ENCODE measurements around the gene DSCAM.
"Not testable (repeated sequence)": the region's sequence is repeated elsewhere in the genome, so short reads cannot be mapped to it uniquely, and the experiment has no call there.

The DSCAM gene

DNA sequence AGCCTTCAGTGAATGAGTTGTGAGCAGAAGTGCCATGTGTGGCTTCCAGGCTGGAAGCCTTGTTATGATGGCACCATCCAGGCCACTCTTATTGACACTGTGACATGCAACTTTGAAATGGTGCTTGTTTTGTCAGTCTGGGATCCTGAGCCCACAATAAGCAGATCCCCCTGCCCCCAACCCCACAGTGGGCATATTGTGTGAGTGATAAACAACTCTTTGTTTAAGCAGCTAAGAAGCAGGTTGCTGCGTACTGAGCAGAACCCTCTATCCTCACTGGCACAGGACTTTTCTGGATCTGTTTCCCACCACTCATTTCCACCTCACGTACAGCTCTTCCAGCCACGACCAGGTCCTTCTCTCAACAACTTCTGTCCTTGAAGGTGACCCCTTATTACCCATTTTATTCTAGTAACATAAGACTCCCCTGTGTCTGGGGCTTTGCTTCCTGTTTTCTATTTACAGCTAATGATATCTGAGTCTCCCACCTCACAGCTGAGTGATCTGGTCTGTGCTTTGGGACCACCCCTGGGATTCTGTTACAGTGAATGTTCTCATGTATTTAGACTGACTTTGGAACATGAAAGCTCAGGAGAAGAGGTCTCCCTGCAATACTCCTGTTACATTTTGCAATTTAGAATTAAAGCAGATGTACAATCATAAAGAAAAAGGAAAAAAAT lies 604.2 kb downstream of the DSCAM start:
- DNase-seq (ENCODE audit: low spot score) = peak; percentile 17

DNA sequence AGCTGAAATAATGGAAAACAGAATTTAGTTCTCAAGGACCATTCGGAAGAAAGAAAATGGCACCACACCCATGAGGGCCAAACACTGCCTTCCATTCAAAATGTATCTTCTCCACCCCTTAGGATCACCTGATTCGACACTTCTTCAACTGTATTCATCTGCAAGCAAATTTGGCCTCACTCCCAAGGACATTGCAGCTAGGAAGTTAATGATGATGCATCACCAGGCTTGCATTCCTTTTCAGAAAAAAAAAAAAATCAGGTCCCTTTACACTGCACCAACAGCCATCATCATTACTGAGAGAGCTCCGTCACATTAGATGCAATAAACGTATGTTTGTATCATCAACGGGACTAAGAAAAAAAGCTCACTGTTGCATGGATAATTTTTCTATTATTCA lies 611.4 kb downstream of the DSCAM start:
- DNase-seq (ENCODE audit: low spot score) = no peak

DNA sequence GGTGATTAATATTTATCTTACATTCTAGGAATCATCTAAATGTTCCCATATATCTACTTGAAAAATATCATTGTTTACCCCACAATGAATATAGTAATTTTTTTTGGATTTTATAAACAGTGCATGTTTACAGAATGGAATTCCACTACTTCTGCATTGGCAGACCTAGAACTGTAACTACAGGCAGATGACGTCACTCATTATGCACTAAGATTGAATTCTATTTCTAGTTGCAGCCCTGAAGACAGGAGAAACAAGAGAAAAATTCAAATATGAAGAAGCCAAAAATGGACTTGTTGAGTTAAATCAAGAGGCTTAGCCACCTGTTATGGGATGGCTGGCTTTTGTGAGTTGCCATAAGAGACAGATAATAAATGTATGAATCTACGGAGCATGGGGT lies 615.0 kb downstream of the DSCAM start:
- no peak for DNase-seq (ENCODE audit: low spot score)

DNA sequence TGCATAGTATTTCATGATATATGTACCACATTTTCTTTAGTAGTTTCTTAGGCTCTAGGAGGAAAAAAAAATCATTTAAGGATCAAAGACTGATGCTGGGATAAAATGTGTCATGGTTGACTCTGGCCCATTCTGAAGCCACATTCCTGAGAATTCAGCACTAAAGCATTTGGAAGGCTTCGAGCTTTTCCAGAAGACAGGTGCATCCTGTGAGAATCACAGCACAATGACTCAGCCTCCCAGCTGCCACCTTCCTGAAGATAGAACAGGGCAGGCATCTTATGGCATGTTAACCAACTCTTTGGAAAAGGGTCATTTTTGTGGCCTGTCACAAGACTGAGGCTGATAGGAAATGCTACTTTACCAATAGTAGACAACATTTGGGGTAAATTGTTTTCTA lies 619.9 kb downstream of the DSCAM start:
- no peak for DNase-seq (ENCODE audit: low spot score)

DNA sequence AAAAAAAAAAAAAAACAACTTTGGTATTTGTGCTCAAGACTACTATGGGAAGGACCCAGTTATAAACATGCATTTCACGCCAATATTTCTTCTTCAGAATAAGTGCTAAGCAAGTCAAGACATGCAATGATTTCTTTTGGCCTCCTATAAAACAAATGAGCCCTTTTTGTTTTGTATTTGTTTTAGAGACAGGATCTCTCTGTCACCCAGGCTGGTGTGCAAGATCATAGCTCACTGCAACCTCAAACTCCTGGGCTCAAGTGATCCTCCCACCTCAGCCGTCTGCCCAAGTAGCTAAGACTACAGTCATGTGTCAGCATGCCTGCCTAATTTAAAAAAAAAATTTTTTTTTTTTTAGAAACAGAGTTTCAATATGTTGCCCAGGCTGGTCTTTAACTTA lies 631.0 kb downstream of the DSCAM start:
- no peak for DNase-seq (ENCODE audit: low spot score)

DNA sequence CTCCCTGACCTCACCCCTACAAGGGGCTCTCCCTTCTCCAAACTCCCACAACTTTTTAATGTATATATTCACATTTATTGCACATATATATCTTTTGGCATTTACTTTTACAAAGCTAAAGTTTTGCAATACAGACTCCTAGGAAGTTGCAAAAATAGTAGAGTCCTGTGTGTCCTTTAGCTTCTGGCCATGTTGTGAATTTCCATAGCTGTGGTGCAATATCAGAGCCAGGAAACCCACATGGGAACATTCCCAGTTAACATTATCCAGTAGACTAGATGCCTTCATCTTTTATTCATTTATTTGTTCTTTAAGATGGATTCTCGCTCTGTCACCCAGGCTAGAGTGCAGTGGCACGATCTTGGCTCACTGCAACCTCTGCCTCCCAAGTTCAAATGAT lies 636.7 kb downstream of the DSCAM start:
- no peak for DNase-seq (ENCODE audit: low spot score)

DNA sequence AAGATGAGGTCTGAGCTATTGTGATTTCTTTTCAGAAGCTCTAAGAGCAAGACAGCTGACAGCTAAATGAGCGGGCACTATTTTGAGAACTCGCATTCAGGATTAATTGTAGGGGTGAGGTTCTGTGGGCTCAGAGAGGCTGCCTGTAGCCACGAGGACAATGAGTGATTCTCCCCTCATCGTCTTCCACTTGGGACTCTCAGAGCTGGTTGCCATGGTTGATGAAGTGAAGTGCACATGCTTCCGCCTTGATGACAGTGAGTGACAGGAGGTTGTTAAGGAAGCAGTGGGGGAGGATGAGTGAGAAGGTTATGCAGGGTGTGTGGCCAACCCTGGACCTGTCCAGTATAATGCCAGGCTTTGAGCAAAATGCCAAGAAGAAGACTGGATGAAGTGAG lies 638.0 kb downstream of the DSCAM start:
- no peak for DNase-seq (ENCODE audit: low spot score)

DNA sequence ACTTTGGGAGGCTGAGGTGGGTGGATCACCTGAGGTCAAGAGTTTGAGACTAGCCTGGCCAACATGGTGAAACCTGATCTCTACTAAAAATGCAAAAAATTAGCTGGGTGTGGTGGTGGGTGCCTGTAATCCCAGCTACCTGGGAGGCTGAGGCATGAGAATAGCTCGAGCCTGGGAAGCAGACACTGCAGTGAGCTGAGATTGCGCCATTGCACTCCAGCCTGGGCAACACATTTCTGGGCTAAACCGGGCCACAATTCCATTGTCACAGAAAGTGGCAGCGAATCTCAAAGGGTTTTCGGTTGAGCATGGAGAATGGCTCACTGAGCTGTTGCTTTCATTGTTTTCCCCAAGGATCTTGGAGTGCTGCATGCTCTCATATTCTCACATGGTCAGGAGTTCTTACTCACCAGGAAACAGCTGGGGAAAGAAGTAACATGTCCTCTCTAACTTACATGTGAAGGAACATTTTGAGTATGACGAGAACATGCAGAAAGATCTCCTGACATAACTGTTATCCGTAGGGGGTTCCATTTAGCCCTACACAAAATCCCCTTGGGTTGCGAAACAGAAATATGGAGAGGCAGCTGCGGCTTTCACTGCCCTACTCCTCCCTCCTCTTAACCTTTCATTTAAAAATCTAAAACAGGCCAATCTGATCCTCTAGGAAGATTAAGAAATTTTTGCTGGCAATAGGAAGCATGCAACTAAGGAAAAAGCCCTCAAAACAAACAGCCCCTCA lies 638.6 kb downstream of the DSCAM start:
- no peak for DNase-seq (ENCODE audit: low spot score)

DNA sequence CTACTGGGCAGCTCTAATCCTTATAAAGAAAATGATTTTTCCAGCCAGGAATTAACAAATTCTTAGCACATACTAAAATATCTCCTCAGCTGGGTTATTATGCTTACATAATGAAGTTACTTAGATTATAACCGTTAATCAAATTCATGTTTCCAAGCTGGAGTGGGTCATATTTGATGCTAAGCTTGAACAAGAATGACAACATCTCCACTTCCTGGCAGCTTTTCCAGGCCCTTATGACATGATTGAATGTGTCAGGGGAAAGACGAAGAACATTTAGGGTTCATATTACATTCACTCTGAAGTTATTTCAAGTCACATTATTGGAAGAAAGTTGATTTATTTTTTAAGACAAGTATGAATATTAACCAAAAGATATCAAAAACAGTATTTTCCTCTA lies 646.0 kb downstream of the DSCAM start:
- no peak for DNase-seq (ENCODE audit: low spot score)

DNA sequence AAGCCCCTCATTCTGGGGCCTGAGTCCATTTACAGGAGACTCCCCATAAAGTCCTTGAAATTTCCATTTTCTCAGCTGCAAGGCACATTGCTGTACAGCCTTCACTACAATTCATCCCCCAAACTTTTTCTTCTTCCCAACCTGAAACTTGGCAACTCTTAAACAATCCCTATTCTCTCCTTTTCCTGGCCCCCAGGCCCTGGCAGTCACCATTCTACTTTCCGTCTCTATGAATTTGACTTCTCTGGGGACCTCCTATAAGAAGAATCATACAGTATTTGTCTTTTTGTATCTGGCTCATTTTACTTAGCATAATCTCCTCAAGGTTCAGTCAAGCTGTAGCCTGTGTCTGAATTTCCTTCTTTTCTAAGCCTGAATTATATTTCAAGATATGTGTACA lies 646.8 kb downstream of the DSCAM start:
- no peak for DNase-seq (ENCODE audit: low spot score)

DNA sequence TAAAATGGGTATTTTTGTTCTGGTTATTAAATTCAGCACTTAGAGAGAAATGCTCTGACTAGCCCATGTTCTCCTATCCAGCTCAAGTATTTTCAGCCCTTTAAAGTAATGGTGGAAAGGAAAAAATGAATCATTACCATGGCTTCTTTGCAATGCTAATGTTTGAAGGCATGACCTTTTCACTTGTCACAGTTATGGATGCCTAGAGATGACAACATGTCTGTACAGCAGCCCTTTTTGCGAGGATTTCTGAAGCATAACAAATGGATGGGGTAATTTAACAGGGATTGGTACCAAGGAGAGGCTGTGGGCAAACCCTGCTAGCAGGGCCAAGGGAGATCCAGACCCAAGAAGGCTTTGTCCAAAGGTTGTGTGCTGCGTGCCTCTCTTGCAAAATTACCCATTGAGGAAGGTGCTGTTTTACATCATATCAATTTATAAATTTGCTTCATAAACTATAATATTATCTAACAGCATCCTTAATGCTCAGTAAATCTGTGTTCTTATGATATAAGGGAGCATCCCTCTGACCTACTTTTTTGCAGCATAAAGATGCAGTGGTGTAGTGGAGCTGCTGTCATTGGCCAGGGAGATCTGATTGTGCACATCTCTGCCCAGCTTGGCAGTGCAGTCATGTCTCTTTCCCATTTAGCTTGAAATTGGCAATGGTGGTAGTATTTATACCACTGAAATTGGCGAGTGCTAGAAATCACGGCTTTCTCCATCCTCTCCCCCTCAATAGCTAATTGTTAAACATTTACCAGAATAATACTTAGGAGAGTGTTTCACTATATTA lies 652.6 kb downstream of the DSCAM start:
- no peak for DNase-seq (ENCODE audit: low spot score)

DNA sequence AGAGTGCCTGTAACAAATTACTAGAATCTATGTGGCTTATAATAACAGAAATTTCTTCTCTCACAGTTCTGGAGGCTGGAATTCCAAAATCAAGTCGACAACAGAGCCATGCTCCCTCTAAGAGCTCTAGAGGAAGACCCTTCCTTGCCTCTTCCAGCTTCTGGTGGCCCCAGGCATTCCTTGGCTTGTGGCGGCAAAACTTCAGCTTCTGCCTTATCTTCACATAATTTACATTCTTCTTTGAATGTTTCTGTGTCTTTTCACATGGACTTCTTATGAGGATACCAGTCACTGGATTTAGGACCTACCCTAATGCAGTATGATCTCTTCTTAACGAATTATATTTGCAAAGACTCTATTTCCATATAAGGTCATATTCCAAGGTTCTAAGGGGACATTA lies 655.3 kb downstream of the DSCAM start:
- no peak for DNase-seq (ENCODE audit: low spot score)

DNA sequence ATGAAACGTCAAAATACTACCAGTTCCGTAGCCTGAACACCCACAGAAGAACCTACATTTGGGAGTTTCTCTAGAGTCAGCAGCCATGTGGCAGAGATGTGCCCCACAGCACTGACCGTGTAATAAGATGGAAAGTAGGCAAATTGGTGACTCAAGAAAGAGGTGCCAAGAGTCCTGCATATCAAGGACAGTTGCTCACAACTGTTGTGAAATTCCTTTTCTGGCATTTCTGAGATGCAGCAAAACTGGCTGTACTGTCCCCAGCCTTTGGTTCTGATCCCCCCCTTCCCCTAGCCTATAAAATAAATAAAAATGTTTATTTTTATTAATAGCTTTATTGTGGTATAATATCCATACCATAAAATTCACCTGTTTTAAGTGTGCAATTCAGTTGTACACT lies 655.8 kb downstream of the DSCAM start:
- no peak for DNase-seq (ENCODE audit: low spot score)

DNA sequence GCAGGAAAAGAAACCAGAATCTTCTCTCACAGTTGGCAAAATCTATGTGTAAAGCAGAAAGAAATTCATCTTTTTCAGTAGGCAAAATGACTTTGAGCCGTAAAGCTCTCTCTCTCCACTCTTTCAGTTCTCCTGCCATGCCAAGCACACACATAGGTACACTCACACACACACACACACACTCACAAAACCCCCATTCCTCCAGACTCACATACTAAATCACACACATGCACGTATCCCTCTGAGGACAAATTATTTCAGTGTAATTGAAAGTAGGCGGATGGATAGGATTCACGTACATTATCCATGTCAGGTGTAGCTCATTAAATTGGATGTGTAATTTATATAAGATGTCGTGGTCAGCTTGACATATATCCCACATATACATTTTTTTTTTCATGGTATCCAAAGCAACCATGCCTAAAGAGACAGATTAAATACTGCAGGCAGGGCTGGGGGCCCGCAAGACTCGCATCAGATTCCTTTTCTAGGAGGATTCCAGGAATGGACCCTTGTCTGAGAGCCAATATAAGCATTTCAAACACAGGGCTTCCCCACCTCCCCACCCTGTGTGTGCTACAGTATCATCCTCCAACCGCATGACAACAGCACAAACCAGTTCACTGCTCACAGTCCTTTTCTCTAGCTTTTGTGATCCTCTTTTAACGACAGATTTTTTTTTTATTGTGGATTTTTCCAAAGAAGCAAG lies 658.9 kb downstream of the DSCAM start:
- DNase-seq (ENCODE audit: low spot score) = no peak

DNA sequence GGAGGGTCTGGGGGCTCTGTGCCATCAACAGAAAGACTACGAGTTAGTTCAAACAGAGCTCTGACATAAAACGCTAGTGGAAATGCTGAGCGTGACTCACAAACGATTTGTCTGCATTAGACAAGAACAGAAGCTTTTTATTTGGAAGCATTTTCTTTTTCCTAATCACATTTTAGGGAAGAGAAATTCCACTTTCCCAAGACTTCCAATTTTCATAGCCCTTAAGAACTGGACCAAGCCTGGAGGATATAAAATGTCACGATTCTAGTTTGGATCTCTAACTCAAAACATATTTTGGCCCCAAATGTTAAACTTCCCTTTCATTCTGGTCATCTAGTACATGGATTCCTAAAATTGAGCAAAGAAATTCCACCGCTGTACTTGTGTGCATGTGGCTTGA lies 659.7 kb downstream of the DSCAM start:
- no peak for DNase-seq (ENCODE audit: low spot score)

DNA sequence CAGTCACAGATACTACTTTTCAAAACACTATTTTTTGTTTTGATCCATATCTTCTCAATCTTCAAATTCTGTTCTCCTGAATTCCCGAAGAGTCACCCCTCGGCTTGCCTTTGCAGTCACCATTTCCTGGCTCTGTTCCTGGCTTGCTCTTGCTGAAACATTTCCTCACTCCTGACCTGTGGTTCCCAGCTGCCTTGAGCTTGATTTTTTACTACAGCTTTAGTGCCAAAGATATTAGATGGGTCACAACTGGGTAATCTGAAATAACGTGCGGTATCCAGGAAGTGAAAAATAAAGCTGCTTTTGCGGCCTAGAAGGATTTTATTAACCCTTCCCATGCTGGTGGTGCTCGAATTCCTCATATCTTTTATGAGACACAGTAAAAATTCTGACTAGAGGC lies 660.9 kb downstream of the DSCAM start:
- DNase-seq (ENCODE audit: low spot score) = no peak

DNA sequence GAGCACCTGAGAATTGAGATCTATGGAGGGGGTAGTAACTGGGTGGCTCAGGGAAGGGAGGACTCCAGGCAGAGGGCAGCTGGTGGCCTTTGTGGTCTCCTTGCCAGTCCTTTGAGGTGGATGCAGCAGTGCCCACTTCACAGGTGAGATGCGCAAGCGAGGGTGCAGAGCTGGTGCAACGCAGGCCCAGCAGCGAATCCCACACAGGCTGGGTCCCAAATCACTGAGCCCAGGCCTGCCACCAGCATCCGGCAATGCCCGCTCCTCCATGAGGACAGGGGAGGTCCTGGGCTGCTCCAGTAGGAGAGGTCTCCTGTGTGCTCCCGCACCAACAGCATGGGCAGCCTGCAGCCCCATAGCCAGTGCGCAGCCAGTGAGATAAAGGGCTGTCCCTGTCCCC lies 661.8 kb downstream of the DSCAM start:
- no peak for DNase-seq (ENCODE audit: low spot score)

DNA sequence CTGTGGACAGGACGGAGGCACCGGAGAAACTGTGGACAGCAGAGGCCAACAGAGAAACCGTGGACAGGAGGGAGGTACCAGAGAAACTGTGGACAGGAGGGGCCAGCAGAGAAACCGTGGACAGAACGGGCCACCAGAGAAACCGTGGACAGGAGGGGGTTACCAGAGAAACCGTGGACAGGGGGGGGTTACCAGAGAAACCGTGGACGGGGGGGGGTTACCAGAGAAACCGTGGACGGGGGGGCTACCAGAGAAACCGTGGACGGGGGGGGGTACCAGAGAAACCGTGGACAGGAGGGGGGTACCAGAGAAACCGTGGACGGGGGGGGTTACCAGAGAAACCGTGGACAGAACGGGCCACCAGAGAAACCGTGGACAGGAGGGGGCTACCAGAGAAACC lies 664.5 kb downstream of the DSCAM start:
- not testable (repeated sequence) for DNase-seq (ENCODE audit: low spot score)

DNA sequence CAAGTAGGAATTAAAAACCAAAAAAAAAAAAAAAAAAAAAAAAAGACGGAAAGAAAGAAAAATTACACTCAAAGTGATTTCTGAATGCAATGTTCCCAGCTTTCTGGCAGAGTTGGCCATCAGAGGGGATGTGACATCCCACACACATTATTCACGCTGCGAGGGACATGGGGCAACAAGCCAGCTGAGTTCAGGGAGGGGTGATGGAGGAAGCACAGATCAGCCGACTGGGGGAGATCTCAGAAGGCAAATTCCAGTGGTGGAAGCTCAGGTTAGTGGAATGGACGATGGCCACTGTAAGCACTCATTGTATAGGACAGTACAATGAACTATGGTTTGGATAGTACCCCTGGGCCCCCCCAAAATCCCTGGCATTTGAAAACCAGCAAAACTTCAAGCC lies 667.8 kb downstream of the DSCAM start:
- DNase-seq (ENCODE audit: low spot score) = no peak

DNA sequence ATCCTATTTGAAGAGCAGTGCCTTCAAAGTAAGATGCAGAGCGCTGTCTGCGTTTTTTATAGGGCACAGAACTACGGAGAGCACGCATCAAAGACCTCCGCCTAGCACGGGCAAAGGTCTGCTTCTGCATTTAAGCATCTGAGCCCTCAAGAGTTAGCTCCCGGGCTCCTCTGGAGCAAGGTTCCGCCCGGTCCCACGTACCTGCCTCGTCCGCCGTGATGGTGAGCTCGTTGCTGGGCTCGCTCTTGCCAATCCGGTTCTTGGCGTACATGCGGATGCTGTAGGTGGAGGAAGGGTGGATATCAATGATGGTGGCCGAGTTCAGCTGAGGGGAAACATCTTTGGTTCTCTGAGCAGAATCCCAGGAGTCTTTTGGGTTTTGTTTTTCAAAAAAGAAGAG lies 668.2 kb downstream of the DSCAM start:
- no peak for DNase-seq (ENCODE audit: low spot score)

DNA sequence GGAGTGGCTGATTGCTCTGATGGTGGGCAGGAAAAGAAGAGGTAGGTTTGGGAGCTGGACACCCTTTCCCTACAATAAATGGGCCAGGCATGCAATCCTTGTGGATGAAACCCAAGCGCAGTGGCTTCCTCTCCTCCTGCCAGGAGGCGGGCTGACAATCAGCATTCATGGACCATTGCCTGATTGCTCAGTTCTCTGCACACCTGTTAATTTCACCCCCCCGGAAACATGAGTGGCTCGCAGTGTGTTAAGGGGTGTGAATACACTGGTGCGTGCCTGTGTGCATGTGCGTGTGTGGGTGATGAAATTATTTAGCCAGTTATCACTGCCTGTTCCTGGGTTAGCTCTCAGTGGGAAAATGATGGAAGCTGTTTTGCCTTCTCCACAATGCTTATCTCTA lies 669.0 kb downstream of the DSCAM start:
- DNase-seq (ENCODE audit: low spot score) = no peak

DNA sequence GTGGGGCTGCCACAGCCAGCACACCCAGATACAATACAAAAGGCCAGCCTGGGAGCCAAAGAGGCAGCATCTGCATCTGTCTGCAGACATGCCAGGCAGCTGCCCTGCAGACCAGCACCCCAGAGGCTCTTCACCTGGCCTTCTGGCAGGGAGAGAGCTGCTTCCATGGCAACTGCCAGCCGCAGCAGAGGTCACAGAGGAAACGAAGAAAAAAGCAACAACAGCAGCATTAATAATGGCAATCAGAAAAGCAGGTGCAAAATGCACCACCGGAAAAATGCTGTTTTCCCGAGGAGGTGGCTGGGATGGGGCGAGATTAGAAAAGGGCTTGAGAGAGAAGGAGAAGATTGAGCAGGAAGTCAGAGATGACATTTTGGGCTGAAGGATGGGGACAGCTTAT lies 670.2 kb downstream of the DSCAM start:
- no peak for DNase-seq (ENCODE audit: low spot score)

DNA sequence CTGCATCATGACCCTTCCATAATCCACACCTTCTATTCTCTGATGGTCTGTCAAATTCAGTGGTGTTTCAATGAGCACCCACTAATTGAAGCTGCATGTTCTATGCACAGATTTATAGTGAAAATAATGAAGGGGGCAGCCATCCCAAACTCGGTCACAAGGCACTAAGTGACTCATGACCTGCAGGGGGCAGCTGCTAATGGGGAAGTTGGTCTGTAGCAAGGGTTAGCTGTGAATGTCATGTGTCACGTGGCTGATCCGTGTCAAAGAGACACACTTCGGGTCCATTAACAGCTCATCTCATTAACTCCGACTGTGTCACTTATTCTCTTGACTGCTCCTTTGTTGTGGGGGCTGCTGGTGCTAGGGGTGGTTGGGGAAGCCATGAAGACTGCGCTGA lies 673.1 kb downstream of the DSCAM start:
- DNase-seq (ENCODE audit: low spot score) = no peak
